GM18520 (cell line): ENCODE results near the gene TMEM185B.
"Not testable (repeated sequence)": the region's sequence is repeated elsewhere in the genome, so short reads cannot be mapped to it uniquely, and the experiment has no call there.

ENCODE experiments used
- ATAC-seq: cut with Tn5 transposase; IDR thresholded peaks from one replicate; pipeline ENCODE4 v1.9.1; 2021; ENCODE audit not compliant: unreplicated experiment

TMEM185B gene

DNA sequence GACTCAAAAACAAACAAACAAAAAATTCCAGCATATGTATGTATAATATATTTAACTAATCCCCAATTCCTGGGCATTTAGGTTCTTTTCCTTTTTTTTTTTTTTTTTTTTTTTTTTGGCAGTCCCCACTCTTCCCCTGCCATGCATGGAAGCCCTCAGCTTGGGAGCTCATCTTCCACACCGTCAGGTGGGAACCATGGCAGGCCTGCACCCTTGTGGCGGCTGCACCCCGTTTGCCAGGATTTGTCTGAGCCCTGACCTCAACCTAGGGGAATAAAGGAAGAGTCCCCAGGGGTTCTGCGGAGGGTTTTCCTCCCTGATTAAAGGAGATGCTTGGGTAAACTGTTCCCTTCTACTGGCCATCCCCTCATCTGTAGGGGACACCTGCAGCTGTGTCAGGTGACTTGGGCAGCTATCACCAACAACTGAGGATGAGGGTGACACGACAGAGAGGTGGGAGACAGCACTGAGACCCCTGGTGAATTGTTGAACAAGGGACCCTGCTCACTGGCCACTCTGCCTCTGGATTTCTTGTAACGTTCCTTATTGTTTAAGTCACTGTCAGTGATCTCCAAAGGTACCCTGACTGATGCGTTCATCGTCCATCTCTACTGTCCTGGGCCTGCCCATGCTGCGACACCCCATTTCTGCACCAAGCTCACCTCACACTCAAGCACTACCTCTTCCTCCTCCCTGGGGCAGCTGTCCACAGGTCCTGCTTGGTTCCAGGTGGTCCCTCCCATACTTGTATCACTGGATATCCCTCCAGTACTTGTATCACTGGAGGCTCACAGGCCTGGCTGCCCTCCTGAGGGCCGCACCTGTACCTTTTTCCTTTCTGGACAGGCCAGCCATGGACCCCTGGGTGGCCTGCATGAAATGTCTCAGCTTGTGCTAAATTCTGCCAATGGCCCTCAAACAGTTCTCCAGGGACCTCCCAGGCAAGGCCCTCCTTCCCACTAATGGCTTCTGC lies 14.5 kb downstream of the TMEM185B start:
- ATAC-seq: no peak

DNA sequence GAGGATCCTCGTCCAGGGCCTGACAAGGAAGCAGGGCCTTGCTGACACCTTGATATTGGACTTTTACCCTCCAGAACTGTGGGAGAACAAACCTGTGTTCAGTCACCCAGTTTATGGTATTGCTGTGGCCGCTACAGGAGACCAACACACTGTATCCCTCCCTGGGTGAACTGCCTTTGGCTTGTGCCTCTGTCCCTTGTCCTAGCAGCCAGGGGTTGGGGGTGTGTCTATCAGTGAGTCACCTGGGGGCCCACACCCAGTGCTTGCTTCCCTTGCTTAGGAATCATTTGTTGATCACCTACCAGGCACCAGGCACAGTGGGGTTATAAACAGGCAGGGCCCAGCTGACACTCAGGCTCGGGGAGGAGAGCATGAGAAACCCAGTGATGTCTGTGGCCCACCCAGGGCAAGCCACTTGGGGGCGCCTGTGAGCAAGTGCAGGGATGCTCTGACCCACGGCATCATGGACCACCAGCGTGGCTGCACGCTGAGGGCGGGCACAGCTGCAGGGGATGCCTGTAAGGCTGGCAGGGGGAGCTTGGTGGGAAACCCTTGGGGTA lies 17.1 kb downstream of the TMEM185B start:
- no peak for ATAC-seq

DNA sequence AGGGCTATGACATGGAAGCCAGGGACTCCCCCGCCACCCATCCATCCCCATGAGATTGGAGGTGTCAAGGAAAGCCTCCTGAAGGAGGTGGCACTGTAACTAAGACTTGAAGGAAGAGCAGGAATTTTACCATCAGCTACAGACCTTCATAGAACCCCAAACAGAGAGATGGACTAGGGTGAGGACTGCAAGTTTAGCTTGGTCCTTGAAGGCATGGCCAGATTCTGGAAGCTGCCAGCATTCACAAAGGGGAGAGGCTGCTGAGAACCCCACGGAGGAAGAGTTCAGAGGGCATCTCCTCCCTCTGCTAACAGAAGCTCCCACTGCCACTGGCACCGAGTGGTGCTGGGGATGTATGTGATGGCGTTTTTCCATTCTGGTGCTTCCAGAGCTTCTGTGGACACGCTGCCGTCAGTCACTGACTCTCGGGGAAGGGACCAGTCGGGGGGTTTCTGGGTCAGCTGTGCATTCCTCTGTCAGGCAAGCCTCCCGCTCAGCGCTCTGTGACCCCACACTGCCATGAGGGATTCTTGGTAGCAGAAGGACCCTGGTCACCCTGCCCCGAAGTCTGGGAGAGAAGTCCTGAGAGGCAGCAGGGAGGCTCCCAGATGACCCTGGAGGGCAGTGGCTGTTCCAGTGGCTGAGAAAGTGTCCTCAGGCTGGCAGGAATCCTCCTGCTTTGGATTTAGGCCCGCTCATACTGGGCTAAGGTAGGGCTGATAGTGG lies 18.1 kb downstream of the TMEM185B start:
- ATAC-seq: no peak

DNA sequence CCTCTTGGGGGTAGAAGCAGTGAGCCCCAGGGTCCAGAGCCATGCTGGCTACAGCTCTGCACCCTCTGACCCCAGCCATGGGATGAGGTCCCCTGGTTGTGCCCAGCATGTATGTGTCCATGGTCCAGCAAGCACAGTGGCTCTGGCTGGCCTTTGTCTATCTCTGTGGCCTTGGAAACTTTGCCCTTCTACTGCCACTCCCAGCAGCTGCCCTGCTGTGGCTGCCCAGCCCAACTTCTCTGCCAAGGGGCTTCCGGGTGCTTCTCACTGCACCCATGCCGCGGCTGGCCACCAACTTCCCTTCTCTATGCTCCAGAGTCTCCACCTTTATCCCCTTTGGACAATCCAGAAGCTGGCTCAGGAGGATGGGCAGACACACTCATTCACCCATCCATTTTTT lies 18.8 kb downstream of the TMEM185B start:
- no peak for ATAC-seq

DNA sequence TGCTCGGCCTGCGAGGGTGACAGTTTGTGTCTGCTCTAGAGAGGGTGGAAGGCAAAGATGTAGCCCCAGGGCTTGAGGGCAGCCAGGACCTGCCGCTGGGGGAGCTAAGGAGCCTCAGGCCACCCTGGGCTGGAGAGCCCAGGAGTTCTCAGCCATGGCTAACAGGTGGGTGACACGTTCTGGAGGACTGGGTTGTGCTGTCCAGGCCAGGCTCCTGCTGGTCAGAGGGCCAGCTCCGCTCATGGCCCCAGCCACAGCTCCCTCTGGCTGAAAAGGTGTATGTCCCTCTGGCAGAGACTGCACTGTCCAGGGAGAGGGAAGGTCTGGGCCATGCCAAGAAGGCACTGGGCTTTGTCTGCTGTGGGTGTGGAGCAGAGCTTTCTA lies 19.2 kb downstream of the TMEM185B start:
- ATAC-seq: no peak

DNA sequence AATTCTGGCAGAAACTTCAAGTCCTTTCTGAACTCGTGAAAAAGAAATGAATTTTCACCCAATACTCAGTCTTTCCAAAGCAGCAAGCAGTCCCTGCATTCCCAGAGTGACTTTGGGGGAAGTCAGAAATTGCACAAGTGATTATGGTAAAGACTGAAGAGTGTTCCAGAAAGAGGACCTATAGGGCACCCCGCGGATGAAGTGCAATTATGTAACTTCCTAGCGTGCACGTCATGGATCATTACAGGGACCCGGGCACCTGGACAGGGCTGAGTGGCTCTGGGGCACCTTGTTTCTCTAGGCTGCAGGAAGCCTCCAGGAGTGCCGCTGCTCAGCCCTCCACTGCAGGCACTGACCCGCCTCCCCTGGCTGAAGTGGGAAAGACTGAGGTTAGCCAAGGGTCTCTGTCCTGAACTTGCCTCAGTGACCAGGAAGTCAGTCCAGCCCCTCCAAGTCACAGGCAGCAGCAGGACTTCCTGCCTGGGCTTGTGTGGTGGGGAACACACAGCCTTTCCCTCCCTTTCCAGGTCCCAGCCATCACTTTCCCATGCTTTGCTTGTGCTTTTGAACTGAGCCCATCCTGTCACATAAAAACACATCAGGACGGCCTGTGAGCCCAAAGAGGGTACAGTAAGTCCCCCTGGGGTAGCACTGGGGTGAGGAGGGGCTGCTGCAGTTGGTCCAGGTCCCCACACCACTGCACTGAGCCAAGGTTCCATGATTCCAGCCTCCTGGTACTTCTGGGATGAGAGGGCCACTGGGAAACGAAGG lies 19.8 kb downstream of the TMEM185B start:
- ATAC-seq: no peak

DNA sequence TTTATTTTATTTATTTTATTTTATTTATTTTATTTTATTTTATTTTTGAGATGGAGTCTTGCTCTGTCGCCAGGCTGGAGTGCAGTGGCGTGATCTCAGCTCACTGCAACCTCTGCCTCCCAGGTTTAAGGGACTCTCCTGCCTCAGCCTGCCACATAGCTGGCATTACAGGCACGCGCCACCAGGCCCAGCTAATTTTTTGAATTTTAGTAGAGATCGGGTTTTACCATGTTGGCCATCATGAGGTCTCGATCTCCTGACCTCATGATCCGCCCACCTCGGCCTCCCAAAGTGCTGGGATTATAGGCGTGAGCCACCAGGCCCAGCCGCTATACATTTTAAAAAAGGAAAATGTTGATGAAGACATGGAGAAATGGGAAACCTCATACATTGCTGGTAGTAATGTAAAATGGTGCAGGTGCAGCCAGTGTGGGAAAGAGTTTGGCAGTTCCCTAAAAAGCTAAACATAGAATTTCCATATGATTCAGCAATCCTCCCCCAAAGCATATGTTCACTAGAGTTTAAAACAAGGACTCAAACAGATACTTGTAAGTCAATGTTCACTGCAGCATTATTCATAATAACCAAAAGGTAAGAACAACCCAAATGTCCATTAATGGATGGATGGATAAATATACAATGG lies 23.3 kb downstream of the TMEM185B start:
- ATAC-seq: not testable (repeated sequence)

DNA sequence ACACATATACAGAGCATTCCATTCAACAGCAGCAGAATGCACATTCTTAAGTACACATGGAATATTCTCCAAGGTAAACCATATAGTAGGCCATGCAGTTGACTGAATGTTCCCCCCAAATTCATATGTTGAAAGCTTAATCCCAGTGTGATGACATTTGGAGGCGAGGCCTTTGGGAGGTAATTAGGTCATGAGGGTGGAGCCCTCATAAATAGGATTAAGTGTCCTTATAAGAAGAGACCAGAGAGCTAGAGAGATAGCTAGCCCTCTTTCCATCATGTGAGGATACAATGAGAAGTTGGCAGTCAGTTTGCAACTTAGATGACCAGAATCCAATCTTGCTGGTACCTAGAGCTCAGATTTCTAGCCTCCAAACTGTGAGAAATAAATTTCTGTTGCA lies 27.6 kb downstream of the TMEM185B start:
- no peak for ATAC-seq

DNA sequence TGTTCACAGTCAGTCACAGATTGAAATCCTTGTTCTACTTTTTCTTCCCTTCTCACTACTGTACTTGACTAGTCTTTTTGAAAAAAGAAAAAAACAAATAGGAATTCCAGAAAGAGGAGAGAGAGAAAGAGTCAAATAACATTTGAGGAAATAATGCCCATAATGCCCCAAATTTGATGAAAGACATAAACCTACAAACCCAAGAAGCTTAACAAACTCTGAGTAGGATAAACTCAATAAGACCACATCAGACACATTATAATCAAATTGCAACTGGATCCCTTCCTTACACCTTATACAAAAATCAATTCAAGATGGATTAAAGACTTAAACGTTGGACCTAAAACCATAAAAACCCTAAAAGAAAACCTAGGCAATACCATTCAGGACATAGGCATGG lies 30.9 kb downstream of the TMEM185B start:
- ATAC-seq: no peak

DNA sequence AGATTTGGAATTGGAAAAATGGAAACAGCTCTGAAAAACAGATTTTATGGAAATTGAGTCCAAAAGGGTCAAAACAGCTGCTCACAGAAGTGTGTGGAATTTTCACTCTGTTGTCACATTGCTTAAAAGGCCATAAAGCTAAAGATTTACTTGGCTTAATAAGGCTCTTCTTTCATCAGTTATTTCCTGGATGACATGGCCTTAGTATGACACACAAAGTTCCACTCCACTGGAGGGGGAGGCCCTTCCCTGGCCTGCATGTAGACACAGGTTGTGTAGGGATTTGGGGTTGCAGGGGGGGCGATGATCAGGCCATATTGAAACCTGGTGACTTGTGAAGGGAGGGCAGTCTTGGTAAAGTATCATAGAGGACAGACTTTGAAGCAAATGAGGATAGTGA lies 34.0 kb downstream of the TMEM185B start:
- ATAC-seq: no peak

DNA sequence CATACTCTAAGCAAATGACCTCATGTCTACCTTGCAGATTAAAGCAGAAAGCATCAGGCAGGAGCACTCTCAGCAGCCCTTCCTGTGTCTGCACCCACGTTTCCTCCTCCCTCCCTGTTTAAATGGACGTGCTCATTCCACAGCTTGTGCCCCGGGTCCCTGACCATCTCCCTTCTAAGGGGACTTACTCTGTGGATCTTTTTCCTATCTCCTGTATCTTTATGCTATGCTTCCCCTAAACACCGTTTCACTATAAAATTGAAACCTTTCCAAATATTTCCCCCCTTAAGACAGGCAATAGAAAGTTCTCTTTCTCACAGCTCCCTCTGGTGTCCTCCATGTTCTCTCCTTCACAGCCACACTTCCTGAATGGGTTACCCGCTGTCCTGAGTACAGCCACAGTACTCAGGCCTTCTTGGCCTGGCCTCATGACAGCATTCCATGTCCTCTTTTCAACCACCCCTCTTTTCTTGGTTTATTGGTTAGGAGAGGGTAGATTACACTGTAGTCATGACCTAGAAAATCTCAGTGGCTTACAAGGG lies 41.1 kb downstream of the TMEM185B start:
- ATAC-seq: no peak

DNA sequence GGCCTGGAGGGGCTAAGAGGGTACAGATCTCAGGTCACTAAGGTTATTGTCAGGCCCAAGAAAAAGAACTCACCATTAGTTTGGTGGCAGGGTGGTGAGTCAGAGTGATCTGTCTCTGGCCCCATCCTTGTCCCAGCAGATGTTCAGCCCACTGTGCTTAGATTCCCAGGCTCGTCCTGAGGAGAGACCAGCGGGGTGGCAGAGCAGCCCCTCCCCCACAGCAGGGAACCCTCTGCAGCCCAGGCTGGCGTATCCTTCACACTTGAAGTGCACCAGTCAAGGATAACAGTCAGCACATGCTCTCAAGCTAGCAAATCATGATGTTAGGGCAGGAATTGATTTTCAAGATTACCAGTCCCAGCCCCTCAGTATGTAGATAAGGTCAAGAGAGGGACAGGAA lies 43.1 kb downstream of the TMEM185B start:
- no peak for ATAC-seq

DNA sequence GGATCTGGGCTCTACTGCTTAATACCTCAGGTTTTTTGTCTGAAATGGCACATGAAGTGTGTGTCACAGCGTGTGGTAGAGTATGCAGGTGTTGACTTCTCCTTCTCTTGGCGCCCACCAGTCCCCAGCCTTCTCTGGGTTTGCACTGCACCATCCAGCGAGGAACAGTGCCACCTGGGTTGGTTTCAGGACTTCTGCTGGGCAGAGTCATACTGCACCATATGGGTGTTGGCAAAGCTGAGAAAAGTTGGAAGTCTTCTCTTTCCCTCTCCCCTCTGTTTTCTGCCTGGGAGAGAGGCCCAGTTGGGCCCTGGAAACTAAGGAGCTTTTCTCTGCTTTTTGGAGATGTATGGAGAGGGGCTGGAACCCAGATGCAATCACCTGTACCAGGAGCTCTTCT lies 43.8 kb downstream of the TMEM185B start:
- no peak for ATAC-seq

DNA sequence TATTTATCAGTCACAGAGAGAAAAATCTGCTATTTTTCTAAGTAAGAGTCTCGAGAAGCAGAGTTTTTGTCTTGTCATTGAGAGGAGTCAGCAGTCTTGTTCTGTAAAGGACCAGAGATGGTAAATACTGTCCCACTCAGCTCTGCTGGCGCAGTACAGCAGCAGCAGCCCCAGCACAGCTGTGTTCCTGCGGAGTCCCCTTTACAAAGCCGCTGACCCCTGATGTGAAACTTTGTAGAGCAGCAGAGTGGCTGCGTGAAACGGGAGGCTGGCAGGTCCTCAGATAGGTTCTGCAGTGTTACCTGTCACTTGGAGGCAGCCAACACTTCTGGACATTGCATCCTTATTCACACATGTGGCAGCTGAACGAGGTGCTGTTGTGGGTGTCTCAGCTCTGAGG lies 45.2 kb downstream of the TMEM185B start:
- no peak for ATAC-seq

DNA sequence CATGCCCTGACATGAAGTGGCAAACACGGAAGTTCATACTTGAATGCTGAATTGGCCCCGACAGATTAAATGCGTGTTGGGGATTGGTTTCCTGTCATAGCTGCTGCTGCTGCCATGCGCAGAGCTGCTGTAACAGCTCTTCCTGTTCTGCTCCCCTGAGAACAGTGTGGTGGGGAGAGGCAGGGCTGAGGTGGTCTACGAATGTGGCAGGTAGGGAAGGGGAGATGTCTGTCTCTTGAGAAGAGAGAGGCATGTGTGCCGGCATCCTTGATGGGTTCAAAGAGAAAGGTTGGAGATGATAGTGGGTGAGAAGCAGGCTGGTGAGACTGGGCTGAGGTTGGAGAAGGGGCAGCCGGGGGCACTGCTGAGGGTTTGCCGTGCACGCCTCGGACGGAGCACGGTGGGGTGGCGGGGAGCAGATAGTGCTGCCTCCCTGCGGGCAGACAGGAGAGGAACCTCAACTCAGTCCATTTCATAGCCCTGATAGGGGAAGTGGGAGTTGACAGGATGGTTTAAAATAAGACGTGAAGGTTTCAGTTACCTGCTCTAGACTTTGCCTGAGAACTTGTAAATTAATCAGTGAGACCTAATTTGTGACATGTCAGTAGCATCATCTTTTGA lies 46.1 kb downstream of the TMEM185B start:
- peak; percentile 91 for ATAC-seq

DNA sequence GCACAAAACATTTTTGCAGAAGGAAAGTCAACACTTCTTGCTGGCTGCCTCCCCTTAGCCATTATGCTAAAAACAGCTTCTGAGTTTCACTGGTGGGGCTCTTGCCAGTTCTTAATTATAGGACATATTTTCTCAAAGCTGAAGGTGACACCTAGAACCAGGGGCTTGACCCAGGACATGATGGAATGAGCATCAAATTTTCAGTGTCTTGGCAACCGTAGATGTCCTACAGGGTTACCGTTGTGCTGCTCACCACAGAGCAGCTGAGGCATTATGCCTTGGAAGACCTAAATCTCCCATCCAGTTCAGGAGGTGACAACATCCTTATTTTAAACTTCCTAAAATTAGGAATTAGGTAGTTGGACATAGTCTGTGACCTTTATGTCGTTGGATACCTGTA lies 46.7 kb downstream of the TMEM185B start:
- no peak for ATAC-seq

DNA sequence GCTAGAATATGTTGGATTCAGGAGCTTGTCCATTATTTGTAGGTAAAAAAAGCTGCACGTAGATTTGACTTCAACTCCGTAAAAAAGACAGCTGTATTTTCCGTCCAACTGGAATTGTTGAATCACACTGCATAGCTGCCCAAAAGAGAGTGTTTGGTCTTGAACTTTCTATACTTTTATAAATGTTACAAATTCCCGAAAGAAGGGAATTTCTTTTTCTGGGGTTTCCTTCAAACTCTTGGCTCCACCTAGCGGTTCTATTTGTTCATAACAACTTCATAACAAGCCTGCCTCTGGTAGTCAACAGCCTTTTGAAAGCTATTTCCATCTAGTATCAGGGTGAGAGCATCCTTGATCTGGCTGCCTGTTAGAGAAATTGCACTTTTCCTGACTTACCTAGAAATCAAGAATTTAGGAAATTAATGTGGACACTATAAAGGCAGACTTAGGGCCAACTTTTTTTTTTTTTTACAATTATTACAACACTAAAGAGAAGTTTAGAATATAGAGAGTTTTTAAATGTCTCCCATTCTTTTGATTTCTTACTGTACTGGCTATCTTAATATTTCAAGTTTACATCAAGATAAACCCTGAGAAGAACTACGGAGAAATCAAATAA lies 48.1 kb downstream of the TMEM185B start:
- ATAC-seq: no peak
